Measurements from ENCODE around the gene KLHL6.
"Not testable (repeated sequence)": the region's sequence is repeated elsewhere in the genome, so short reads cannot be mapped to it uniquely, and the experiment has no call there.

Gene KLHL6

GRCh38 chr3:183570191-183570590 is 14.7 kb upstream of the KLHL6 start:
- not testable (repeated sequence) for DNase-seq

DNA sequence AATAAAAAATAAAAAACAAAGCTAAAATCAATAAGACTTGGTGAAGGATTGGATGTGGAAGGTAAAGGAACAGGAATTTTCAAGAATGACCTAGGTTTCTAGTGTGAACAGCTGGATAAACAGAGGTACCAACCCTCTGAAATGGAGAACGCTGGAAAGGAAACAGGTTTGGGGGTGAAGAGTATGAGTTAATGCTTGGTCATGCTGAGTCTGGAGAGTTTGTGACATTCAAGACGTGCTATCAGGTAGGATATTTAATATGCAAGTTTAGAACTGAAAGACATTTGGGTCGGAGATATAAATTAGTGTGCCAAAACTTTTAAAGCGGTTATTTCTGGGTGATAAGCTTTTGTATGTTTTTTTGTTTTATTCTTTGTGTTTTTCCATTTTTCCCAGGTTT is 11.4 kb upstream of the KLHL6 start:
- DNase-seq = no peak

GRCh38 chr3:183564046-183564445 is 8.5 kb upstream of the KLHL6 start:
- DNase-seq = no peak

DNA sequence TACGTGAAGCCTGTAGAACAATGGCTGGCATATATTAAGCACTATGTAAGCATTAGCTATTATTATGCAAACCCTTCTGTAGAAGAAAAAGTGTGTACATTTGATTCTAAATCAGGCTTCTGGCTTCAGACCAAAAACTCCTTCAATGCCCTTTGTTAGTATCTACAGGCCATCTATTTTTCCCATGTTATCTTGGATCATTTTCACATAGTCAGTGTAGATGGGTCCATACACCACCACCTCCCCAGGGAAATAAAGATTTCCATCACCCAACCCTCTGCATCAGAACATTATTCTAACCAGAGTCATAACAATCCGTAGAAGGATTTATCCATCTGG is 8.0 kb upstream of the KLHL6 start:
- no peak for DNase-seq

GRCh38 chr3:183560607-183561006 is 5.1 kb upstream of the KLHL6 start:
- peak in 1 of 56 donors; percentile 16 for DNase-seq

GRCh38 chr3:183558495-183558894 is 3.0 kb upstream of the KLHL6 start:
- no peak for DNase-seq

- DNase-seq = no peak
Observed at GRCh38 chr3:183556722-183557121, 1.2 kb upstream of the KLHL6 start.

DNA sequence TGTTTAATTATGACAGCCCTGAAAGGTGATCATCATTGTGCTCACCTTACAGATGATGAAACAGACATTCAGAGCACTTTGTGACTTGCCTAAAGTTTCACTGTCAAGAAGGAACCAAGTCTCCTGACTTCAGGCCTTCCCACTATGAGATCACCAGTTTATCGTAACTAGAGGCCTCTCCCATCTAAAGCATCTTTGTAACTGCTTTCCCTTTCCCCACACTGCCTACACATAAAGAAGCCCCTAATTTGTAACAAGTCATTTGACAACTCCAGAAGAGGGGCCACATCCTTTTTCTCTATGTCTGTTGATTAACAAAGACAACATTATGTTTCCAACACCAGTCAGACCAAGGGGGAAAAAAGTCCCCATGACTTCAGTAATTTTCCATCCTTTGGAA is 1.1 kb downstream of the KLHL6 start:
- DNase-seq = no peak

- no peak for DNase-seq
Observed at GRCh38 chr3:183553334-183554026, 2.0 kb downstream of the KLHL6 start.

- no peak for DNase-seq
Observed at GRCh38 chr3:183551930-183552329, 3.6 kb downstream of the KLHL6 start.

DNA sequence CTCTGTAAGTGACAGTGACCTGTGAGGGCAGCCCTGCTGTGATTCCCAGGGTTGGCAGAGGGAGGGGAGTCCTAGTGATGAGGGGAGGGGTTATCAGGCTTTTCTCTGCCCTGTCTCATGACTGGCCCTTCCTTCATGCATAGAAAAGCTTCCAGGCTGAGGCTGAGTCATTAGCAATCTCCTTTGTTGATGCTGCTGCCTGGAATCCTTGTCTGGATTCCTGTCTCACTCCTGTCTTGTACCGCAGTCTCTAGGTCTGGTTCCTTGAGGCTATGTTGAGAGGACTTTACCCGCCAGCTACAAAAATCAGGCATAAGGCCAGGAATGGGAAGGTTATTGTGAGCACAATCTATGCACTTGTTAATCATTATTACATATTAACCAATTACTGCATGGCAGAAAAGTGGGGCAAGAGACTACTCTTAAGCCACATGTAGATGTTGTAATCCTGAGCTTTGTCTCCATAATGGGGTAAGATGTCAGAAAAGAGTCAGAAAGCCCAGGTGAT is 7.2 kb downstream of the KLHL6 start:
- DNase-seq = no peak

GRCh38 chr3:183546625-183547024 is 8.9 kb downstream of the KLHL6 start:
- no peak for DNase-seq

DNA sequence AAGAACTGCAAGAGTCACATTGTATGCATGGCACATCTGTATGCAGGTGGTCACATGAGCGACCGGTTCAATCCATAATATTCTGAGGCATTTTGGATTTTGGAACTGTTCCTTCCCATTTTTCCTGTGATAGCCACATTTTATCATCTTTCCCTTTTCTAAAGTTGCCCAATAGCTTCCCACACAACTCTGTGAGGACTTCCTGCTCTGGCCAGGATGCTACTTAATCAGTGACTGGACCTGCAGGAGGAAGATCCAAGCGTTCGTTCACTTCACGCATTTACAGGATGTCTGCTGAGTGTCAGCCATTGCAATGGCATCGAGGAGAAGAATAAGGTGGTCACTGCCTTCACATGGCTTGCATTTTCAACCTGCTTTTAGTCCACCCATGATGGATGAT is 9.8 kb downstream of the KLHL6 start:
- no peak for DNase-seq

DNA sequence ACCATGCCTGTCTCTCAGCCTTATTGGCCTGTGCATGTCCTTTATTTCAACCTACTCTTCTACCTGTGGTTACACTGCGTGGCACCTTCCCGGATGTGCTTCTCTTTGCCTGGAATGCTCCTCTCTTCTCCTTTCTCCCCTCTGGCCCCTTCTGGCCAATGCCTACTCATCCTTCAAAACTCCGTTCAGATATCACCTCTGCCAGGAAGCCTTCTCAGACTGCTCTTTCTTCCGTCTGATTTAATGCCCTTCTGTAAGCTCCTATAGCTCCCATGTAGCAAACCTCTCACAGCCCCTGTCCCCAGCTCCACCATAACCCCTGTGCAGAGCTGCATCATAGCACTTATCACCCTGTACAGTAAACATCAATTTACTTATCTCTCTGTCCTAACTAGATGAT is 13.2 kb downstream of the KLHL6 start:
- no peak for DNase-seq

DNA sequence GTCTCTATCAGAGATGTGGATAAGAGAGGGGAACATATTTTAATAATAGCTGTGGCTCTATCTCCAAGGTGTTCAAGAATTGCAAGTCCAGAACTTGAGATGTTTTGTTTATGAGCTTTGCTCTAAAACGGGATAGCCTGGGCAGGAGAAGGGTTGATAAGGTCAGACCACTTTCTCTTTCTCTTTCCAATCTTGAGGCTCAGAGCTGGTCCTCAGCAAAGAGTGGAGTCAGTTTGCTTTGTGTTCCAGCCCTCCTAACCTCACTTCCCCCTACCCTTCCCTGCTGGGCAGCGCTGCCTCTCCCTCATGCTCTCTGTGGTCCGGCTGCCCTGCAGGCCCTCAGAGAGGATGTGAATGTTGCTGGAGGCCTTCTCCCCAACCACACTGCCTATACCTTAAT is 13.8 kb downstream of the KLHL6 start:
- no peak for DNase-seq

- no peak for DNase-seq
Observed at GRCh38 chr3:183541235-183541655, 14.3 kb downstream of the KLHL6 start.

DNA sequence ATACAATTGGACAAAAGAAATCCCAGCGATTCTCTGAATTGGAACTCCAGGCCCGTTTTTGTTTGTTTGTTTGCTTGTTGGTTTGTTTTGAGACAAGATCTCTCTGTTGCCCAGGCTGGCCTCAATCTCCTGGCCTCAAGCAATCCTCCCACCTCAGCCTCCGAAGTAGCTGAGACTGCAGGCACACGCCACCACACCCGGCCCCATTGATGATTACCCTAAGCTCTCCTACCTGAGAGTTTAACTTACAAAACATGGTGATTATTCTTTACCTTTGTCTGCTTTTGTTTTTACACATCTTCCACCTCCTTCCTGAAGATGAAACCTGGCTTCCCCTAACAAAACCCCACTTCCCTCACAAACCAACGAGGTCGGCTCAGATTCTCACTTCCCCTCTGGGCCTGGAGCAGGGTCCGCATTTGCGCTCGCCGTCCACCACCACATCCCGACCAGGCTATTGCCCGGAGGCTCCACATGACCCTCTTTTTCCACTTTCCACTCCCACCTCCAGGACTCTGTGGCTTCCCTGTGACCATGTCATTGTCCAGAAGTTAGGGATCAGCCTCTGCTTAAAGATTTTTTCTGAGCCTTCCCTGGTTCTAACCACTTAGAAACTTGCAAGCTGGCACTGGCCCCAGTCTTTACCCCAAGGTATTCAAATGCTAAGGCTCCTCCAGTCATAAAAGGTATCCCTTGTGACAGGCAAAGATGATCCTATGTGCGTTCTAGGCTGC is 14.8 kb downstream of the KLHL6 start:
- peak in 4 of 56 donors; percentile 7 to 25 (median 18) for DNase-seq

DNA sequence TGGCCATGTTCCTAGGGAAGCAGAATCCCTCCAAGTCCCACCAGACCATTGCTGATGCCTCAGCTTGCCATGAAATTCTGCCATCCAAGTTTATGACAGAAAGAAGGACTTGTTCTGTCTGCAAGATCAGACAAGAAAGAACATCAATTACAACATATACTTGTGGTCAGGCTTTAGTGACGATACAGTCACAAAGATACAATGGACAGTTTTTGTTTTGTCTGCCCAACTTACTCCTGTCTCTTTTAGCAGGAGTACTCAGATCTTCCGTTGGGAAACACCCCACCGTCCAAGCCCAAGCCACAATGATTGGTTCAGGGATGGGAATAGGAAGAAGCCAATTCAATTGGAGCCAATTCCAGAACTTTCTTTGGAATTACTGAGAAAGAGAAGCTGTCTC is 15.7 kb downstream of the KLHL6 start:
- DNase-seq = no peak

DNA sequence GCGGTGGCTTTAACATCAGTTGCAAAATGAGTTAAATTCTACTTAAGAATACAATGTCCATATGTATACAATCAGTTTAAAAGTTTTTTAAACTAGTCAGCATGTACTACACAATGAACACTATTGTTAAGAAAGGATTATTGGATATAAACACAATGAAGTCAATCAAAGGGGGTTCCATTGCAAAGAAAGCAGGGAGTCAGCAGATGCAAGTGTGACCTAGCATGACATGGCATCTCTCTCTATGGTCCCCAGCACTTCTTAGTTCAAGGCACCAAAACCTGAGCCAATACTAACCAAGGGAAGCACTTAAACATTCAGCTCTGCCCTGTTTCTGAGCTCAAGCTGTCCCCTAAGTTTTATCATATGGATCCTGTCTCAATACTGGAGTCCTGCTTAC is 17.0 kb downstream of the KLHL6 start:
- no peak for DNase-seq

DNA sequence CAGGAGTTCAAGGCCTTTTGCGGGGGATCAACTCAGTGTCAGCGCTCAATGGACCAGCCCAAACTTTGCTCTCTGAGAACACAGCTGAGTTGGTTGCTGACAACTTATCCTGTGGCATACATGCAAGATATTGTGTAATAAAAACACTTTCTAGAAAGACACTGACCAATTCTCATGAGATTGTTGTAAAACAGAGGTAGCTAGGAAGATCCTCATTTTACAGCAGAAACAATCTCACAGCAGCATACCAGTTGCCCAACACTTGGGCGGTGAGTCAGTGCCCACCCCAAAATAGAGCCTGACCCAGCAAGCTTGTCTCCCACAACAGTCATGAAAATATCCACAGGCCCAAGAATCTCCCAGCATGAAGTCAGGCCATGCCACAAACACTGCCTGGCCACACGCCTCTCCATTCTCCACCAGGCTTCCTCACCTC is 18.2 kb downstream of the KLHL6 start:
- DNase-seq = peak in 13 of 56 donors; percentile 6 to 36 (median 13)

DNA sequence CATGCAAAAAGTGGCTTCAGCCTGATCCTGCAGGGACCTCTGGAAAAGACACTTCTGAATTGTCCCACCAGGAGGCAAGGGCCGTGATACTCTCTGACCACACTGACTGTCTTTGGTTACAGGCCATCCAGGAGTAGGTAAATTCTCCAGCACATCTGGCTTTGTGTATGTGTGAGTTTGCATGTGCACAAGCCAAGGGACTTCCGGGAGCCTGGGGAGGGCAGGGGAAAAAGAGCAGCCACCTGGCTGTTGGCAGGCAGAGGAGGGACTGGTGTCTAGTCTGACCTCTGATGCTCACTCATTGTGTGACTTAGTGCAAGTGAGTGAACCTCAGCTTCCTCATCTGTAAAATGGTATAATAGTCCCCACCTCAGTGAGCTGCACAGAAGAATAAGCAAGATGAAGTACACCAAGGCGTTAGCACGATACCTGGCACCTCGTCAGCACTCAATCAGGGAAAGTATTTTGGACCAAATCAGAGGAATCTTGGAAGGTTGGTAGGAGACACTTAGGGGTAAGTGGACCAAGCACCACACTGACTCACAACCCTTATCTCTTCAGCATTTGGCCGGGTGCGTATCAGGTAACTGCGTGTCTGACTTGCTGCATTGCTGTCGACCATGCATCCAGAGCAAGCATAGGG is 19.1 kb downstream of the KLHL6 start:
- DNase-seq = no peak

GRCh38 chr3:183534249-183534648 is 21.3 kb downstream of the KLHL6 start:
- DNase-seq = no peak

All from nucleus accumbens (tissue), 56 donors.